ENCODE measurements around the gene TMEM232.

DNA sequence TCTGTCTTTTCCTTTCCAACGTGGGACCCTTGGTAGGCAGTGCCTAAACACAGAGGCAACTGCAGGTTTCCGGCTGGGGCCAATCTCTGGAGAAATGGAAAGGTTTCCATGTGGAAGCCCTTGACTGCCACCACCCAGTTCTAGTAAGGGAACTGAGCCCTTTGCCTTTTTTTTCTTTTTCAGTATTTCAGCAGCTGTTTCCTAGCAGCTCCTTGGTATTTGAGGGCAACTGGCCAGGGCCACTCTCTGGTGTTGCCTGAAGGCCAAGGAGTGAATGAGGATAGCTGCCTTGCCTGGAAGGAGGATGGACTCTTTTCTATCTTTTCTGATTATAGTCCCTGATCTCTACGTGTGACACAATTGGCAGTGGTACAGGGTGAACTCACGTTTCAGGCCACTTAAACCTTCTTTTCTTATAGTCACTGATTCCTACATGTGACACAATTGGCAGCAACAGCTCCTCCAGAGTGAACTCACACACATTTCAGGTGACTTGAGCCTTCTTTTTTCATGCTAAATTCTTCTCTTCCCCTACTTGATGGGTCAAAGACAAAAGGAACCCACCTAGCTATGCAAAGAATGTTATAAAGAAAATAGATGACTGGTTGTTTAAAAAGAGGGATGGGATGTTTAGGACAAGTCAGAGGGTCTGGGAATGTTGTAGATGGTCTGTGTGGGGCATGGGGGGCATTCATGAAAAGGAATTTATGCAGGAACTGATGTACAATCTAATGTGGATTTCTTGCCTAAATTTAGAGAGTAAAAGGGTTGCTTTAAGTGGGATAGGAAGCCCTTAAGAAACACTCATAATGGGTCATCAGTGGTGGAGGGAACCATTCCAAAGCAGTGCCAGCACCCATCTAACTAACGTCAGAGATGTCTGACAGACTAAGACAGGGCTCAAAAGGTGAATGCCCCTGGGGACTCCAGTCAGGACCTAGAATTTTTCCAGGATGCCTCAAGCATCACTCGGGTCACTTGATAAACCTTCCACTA is 190.1 kb downstream of the TMEM232 start:
- TF ChIP-seq POLR2A (IDR thresholded peaks at IDR 0.05; ENCODE audit: low read depth, low read length) (no peak), POLR2AphosphoS5 (IDR thresholded peaks at IDR 0.05; ENCODE audit: low read depth, low read length) (no peak), TAF1 (IDR thresholded peaks at IDR 0.05; ENCODE audit: low read depth, low read length) (no peak)
